Activated naive CD4-positive, alpha-beta T cell (primary cell): ENCODE data around the gene SRSF11.

Source experiments
- DNase-seq, 4 experiments: peaks; one replicate each; lab custom pipeline; 2025; lab: John Stamatoyannopoulos, UW

The SRSF11 gene

GRCh38 chr1:70220517-70221237 is 503 bp upstream of the SRSF11 start:
- no peak for DNase-seq

DNA sequence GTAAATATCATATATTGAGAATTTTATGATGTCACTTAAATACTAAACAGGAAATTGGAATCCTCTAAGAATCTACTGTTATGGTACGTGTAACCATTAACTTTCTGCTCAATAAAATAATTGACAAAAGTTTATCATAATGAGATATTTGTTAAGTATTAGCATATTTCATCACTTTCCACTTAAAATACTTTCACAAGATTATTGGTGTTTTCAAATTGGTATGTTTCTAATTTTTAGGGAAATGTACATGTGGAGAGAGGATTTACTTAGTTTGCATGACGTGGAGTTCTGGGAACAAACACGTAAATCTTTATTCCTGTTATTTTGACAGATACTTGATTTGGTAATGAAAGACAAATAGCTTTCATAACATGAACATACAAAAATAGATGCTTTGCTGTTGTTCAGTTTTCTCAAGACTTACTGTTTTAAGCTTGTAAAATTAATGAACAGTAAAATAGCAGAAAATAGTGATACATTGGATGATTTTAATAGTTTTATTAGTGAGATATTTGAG is 1.6 kb downstream of the SRSF11 start:
- no peak for DNase-seq

- no peak for DNase-seq
Measured at GRCh38 chr1:70224954-70225353, 3.8 kb downstream of the SRSF11 start.

- DNase-seq = no peak
Measured at GRCh38 chr1:70227439-70227838, 6.3 kb downstream of the SRSF11 start.

DNA sequence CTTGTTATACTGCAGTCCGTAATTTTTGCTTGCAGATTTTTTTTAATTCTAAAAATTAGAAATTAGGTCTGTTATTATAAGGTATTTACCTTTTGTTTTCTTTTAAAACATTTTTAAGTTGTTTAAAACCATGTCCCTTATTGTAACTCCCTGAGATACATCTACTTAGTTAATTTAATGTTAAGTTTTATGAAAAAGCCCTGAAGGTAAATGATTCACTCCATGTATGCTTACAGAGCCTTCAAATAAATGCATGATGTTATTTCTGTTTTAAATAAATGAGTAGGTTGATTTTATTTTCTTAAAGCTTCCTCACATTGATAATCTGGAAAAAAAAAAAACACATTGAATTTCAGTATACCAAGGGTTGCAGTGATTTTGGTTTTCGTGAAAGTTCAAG is 7.5 kb downstream of the SRSF11 start:
- no peak for DNase-seq

DNA sequence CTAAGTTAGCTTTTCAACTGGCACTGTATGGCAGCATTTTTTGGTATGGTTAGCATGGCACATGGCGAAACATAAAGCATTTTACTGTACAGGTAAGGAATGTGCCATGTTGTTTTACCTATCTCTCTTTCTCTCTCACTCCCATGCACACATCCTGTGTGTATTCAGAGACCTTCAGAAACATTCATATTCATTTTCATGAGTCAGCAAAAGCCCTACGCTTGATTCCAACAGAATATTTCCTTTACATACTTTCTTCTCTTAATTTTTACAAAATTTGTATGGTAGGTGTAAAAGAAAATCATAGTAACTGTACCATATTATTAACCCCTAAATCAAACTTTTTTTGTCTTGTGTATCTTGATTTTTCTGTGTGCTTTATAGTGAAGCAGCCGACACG is 10.3 kb downstream of the SRSF11 start:
- DNase-seq = no peak

- DNase-seq = no peak
Measured at GRCh38 chr1:70234733-70235132, 13.6 kb downstream of the SRSF11 start.

GRCh38 chr1:70239940-70240339 is 18.8 kb downstream of the SRSF11 start:
- no peak for DNase-seq

DNA sequence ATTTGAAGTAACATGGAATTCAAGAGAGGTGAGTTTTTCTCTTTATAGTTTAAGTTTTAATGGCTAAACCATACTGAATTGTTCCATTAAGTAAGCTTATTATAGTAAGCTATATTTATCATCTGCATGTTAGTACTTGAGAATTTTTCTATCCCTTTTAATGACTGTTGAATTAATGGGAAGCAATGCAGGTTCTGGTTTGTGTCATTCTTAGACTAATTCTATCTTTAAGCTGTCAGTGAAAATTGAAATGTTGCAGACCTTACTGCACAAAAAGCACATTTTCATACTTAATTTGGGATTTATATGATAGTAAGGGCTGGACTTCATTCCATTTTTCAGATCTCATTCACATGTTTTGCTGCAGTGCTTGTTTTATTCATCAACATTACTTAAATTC is 25.9 kb downstream of the SRSF11 start:
- DNase-seq = no peak

- DNase-seq = no peak
Measured at GRCh38 chr1:70247768-70248167, 26.6 kb downstream of the SRSF11 start.

DNA sequence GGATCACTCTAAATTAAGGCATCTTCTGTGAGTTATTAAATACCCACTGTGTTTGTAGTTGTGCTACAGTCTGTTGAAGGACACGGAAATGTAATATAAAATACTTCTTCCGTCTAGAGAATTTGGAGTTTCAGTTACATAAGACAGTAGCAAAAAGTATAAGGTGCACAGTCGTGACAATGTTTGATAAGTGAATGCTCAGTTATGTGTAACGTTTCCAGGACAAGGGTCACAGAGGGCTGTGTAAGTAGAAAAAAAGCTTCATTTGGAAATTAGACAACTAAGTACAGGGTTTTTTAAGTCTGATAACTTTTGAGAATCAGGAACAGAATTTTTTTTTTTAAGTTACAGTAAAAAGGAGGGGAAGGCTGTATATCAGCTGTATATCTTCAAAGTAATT is 27.5 kb downstream of the SRSF11 start:
- no peak for DNase-seq

- no peak for DNase-seq
Measured at GRCh38 chr1:70256664-70257063, 35.5 kb downstream of the SRSF11 start.

DNA sequence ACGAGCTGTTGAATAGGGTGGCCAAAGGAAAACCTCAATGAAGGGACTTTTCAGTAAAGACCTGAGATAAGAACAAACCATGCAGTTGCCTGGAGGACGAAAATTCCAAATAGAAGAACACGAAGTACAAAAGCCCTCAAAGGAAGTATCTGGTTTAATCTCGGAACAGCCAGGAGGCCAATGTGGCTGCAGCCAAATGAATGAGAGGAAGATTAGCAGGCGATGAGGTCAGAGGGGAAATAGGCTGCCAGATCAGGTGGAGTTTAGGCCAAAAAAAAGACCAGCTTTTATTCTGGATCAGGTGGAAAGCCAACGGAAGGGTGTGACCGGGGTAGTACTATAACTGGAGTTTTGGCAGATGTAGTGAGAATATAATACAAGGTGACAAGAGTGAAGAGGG is 43.7 kb downstream of the SRSF11 start:
- no peak for DNase-seq

- DNase-seq = no peak
Measured at GRCh38 chr1:70265946-70266345, 44.8 kb downstream of the SRSF11 start.

DNA sequence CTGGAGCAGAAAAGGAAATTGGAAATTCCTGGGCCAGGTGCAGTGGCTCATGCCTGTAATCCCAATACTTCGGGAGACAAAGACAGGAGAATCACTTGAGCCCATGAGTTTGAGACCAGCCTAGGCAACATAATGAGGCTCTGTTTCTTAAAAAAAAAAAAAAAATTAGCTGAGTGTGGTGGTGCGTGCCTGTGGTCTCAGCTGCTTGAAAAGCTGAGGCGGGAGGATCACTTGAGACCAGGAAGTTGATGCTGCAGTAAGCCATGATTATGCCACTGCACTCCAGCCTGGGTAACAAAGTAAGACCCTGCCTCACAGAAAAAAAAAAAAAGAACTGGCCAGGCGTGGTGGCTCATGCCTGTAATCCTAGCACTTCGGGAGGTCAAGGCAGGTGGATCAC is 56.7 kb downstream of the SRSF11 start:
- no peak for DNase-seq

DNA sequence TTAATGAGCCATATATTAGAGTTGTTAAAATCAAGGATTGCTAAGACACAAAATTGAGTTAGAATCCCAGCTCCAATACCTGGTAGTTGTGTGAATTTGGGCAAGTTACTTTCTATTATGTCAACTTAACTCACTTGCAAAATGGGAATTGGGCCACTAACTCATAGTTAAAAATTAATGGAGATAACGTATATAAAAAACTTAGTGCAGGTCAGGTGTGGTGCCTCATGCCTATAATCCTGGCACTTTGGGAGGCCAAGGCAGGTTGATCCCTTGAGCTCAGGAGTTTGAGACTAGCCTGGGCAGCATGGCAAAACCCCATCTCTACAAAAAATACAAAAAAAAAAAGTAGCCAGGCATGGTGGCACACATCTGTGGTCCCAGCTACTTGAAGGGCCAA is 57.5 kb downstream of the SRSF11 start:
- DNase-seq = no peak

DNA sequence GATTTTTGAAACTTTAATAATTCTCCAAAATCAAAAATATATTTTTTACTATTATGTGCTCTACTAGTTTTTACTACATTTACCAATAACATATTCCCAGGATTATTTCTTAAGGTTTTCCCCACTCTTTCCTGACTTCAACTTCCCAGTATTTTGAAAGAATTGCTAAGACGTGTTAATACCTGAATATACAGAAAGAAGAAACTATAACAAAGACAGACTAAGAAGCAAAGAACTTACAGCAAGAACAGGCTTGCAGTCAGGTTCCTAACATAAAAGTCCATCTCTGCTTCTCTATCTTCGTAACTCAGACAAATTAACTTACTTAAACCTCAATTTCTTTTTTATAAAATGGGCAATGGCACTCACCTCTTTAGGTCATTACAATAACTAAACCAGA is 63.2 kb downstream of the SRSF11 start:
- no peak for DNase-seq

- no peak for DNase-seq
Measured at GRCh38 chr1:70286453-70286852, 65.3 kb downstream of the SRSF11 start.

DNA sequence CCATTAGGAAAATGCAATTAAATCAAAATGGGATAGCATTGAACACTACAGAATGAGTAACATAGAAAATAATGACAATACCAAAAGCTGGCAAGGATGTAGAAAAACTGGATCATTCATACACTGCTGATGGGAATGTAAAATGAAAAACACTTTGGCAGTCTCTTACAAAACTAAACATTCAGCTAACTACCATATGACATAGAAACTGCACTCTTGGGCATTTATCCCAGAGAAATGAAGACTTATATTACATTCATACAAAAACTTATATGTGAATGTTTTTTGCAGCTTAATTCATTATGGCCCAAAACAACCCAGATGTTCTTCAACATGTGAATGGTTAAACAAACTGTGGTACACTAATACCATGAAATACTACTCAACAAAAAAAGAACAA is 67.0 kb downstream of the SRSF11 start:
- DNase-seq = no peak

GRCh38 chr1:70290218-70290617 is 69.0 kb downstream of the SRSF11 start:
- DNase-seq = no peak

- no peak for DNase-seq
Measured at GRCh38 chr1:70293186-70293843, 72.1 kb downstream of the SRSF11 start.

- DNase-seq = no peak
Measured at GRCh38 chr1:70295749-70296148, 74.6 kb downstream of the SRSF11 start.

GRCh38 chr1:70299472-70299871 is 78.3 kb downstream of the SRSF11 start:
- no peak for DNase-seq
